Neural progenitor cell (in vitro differentiated cells): Measurements from ENCODE around the gene MEGF8.

Experiments used
- EZH2 ChIP-seq: fragments of 200-600 bp; sonication (generic); IDR thresholded peaks from 2 replicates; pipeline ENCODE4 v1.6.1; 2017; ENCODE audit warnings: antibody characterized with exemption, mild to moderate bottlenecking, moderate library complexity
- EZH2phosphoT487 ChIP-seq: fragments of 200-600 bp; sonication (generic); IDR thresholded peaks from 2 replicates; pipeline ENCODE4 v1.6.1; 2017; ENCODE audit warnings: antibody characterized with exemption
- TF ChIP-seq, protein P1 (sequence below): fragments of 200-600 bp; sonication (generic); IDR thresholded peaks from 2 replicates; pipeline ENCODE4 v1.5.1; 2017; ENCODE audit warnings: antibody characterized with exemption, mild to moderate bottlenecking

- TF ChIP-seq EZH2 (no peak), EZH2phosphoT487 (no peak)
- TF ChIP-seq, protein P1, sequence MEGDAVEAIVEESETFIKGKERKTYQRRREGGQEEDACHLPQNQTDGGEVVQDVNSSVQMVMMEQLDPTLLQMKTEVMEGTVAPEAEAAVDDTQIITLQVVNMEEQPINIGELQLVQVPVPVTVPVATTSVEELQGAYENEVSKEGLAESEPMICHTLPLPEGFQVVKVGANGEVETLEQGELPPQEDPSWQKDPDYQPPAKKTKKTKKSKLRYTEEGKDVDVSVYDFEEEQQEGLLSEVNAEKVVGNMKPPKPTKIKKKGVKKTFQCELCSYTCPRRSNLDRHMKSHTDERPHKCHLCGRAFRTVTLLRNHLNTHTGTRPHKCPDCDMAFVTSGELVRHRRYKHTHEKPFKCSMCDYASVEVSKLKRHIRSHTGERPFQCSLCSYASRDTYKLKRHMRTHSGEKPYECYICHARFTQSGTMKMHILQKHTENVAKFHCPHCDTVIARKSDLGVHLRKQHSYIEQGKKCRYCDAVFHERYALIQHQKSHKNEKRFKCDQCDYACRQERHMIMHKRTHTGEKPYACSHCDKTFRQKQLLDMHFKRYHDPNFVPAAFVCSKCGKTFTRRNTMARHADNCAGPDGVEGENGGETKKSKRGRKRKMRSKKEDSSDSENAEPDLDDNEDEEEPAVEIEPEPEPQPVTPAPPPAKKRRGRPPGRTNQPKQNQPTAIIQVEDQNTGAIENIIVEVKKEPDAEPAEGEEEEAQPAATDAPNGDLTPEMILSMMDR = no peak
Measured at GRCh38 chr19:42335374-42335936, 10.0 kb downstream of the MEGF8 start.
